IMR-90 (cell line): ENCODE data around the gene PIP5K1C. TPM values are rescaled to one million over a fixed set of nuclear protein-coding genes. Genes with fewer than 3 reads are reported as not detected.

Source experiments
- ATAC-seq: fragments of 200-7000 bp; cut with Tn5 transposase; 2 replicates; pipeline ENCODE4 v1.9.1; 2020; ENCODE audit warnings: low read depth, mild to moderate bottlenecking, moderate library complexity
- BruUV-seq: library from RNA; stranded (reverse); fragments of 400-500 nt; replicated peaks from 2 replicates; lab custom pipeline; 2021; lab: Mats Ljungman, UMichigan
- CTCF ChIA-PET: fragments of 300-600 bp; formaldehyde crosslinking; extraction: SDS; loops from one replicate; lab custom pipeline; 2021; ENCODE audit warnings: antibody characterized with exemption; lab: Yijun Ruan, JAX
- POLR2A ChIA-PET: fragments of 300-600 bp; sonication (Branson Sonifier 250); formaldehyde crosslinking; loops from one replicate; lab custom pipeline; 2022; ENCODE audit warnings: antibody characterized with exemption; ENCODE audit not compliant: unreplicated experiment; lab: Charles Lee
- DNase-seq: peaks from one replicate; pipeline ENCODE4 v3.0.0; 2013
- H2AFZ ChIP-seq: replicated peaks from 2 replicates; pipeline ENCODE3; 2013; ENCODE audit warnings: low read length, mild to moderate bottlenecking; ENCODE audit not compliant: poor library complexity
- H2AK5ac ChIP-seq: 2 replicates; pipeline ENCODE4 v1.6.1; 2013; ENCODE audit warnings: low read depth, low read length, inconsistent platforms
- H2AK9ac ChIP-seq: replicated peaks from 2 replicates; pipeline ENCODE3; 2013; ENCODE audit warnings: mild to moderate bottlenecking, low read depth, low read length, moderate library complexity; ENCODE audit not compliant: poor library complexity
- H2BK120ac ChIP-seq: 2 replicates; pipeline ENCODE4 v1.6.1; 2013; ENCODE audit warnings: low read depth, low read length, inconsistent platforms
- H2BK15ac ChIP-seq: 3 replicates; pipeline ENCODE4 v1.6.1; 2013; ENCODE audit warnings: low read depth, low read length, inconsistent platforms
- H2BK20ac ChIP-seq: 2 replicates; pipeline ENCODE4 v1.6.1; 2013; ENCODE audit warnings: low read depth, mild to moderate bottlenecking, inconsistent platforms, low read length, moderate library complexity
- H2BK5ac ChIP-seq: 2 replicates; pipeline ENCODE4 v1.6.1; 2013; ENCODE audit warnings: mild to moderate bottlenecking, low read depth, low read length, inconsistent platforms; ENCODE audit not compliant: poor library complexity, severe bottlenecking
- H3K14ac ChIP-seq: replicated peaks from 2 replicates; pipeline ENCODE4 v1.6.1; 2013; ENCODE audit warnings: low read depth, low read length, inconsistent platforms
- H3K18ac ChIP-seq: 2 replicates; pipeline ENCODE4 v1.6.1; 2013; ENCODE audit warnings: low read depth, low read length, control low read depth
- H3K23ac ChIP-seq: 2 replicates; pipeline ENCODE4 v1.6.1; 2013; ENCODE audit warnings: low read depth, low read length, inconsistent platforms
- H3K27ac ChIP-seq: 2 replicates; pipeline ENCODE4 v1.5.1; 2013; ENCODE audit warnings: mild to moderate bottlenecking, control low read depth, low read length; ENCODE audit not compliant: insufficient read depth
- H3K27me3 ChIP-seq: 2 replicates; pipeline ENCODE4 v1.6.1; 2013; ENCODE audit warnings: low read length; ENCODE audit not compliant: control insufficient read depth, insufficient read depth
- H3K36me3 ChIP-seq: 2 replicates; pipeline ENCODE4 v1.6.1; 2013; ENCODE audit warnings: low read length, mixed read lengths; ENCODE audit not compliant: control insufficient read depth, insufficient read depth
- H3K4ac ChIP-seq: 2 replicates; pipeline ENCODE4 v1.6.1; 2013; ENCODE audit warnings: low read depth, low read length, inconsistent platforms
- H3K4me1 ChIP-seq: 2 replicates; pipeline ENCODE4 v1.6.1; 2013; ENCODE audit warnings: low read length, mixed read lengths; ENCODE audit not compliant: control insufficient read depth, insufficient read depth
- H3K4me2 ChIP-seq: 2 replicates; pipeline ENCODE4 v1.6.1; 2013; ENCODE audit warnings: low read depth, mild to moderate bottlenecking, control low read depth, low read length, moderate library complexity
- H3K4me3 ChIP-seq: 2 replicates; pipeline ENCODE4 v1.5.1; 2013; ENCODE audit warnings: low read depth, mild to moderate bottlenecking, control low read depth, low read length, moderate library complexity; ENCODE audit not compliant: insufficient read depth
- H3K56ac ChIP-seq: 2 replicates; pipeline ENCODE4 v1.6.1; 2013; ENCODE audit warnings: low read length, inconsistent platforms; ENCODE audit not compliant: insufficient read depth; ENCODE audit errors: extremely low read depth
- H3K79me1 ChIP-seq, 2 experiments: 2 replicates each; pipeline ENCODE4 v1.6.1; 2013; ENCODE audit warnings: low read length in 2 of 2, inconsistent platforms in 1 of 2, low read depth in 1 of 2
- H3K9ac ChIP-seq: 2 replicates; pipeline ENCODE4 v1.6.1; 2013; ENCODE audit warnings: low read depth, low read length, control low read depth
- H3K9me1 ChIP-seq: 2 replicates; pipeline ENCODE4 v1.6.1; 2013; ENCODE audit warnings: low read length, inconsistent platforms; ENCODE audit not compliant: insufficient read depth
- H3K9me3 ChIP-seq: 2 replicates; pipeline ENCODE4 v1.6.1; 2013; ENCODE audit warnings: low read length; ENCODE audit not compliant: control insufficient read depth, insufficient read depth
- H4K20me1 ChIP-seq: 2 replicates; pipeline ENCODE4 v1.6.1; 2013; ENCODE audit warnings: low read length, inconsistent platforms; ENCODE audit not compliant: insufficient read depth
- H4K5ac ChIP-seq: 2 replicates; pipeline ENCODE4 v1.6.1; 2013; ENCODE audit warnings: mild to moderate bottlenecking, low read depth, low read length, control low read depth
- H4K8ac ChIP-seq, 2 experiments: 2 replicates each; pipeline ENCODE4 v1.6.1; 2013; ENCODE audit warnings: low read depth in 2 of 2, low read length in 2 of 2, control low read depth in 1 of 2, inconsistent platforms in 1 of 2
- H4K91ac ChIP-seq: 2 replicates; pipeline ENCODE4 v1.6.1; 2013; ENCODE audit warnings: low read depth, low read length, inconsistent platforms; ENCODE audit not compliant: insufficient read depth
- BHLHE40 ChIP-seq: fragments of 150-350 bp; IDR thresholded peaks from 2 replicates; pipeline ENCODE4 v1.6.1; 2016; ENCODE audit warnings: mild to moderate bottlenecking, low read depth, low read length
- CEBPB ChIP-seq: IDR thresholded peaks from 2 replicates; pipeline ENCODE4 v1.6.1; 2012; ENCODE audit warnings: low read depth, low read length, improper control_type of control experiment
- CHD1 ChIP-seq: IDR thresholded peaks from 2 replicates; pipeline ENCODE4 v1.6.1; 2012; ENCODE audit warnings: low read depth, low read length, improper control_type of control experiment
- CTCF ChIP-seq: conservative IDR thresholded peaks from 2 replicates; pipeline ENCODE4 v1.5.1; 2012; ENCODE audit warnings: mild to moderate bottlenecking, low read depth, low read length, improper control_type of control experiment
- ELK1 ChIP-seq: fragments of 150-350 bp; IDR thresholded peaks from 2 replicates; pipeline ENCODE4 v1.6.1; 2016; ENCODE audit warnings: low read depth, mild to moderate bottlenecking, low read length, moderate library complexity, borderline replicate concordance
- FOS ChIP-seq: fragments of 150-350 bp; IDR thresholded peaks from 2 replicates; pipeline ENCODE4 v1.6.1; 2016; ENCODE audit warnings: low read depth, low read length
- MAFK ChIP-seq: IDR thresholded peaks from 2 replicates; pipeline ENCODE4 v1.6.1; 2012; ENCODE audit warnings: low read depth, low read length, improper control_type of control experiment
- MAZ ChIP-seq: IDR thresholded peaks from 2 replicates; pipeline ENCODE4 v1.6.1; 2012; ENCODE audit warnings: low read depth, mild to moderate bottlenecking, low read length, improper control_type of control experiment, moderate library complexity, borderline replicate concordance
- NFE2L2 ChIP-seq: fragments of 150-350 bp; IDR thresholded peaks from 2 replicates; pipeline ENCODE4 v1.6.1; 2016; ENCODE audit warnings: low read depth, mild to moderate bottlenecking, low read length
- POLR2A ChIP-seq: IDR thresholded peaks from 2 replicates; pipeline ENCODE4 v1.6.1; 2012; ENCODE audit warnings: mild to moderate bottlenecking, low read depth, low read length
- RAD21 ChIP-seq: IDR thresholded peaks from 2 replicates; pipeline ENCODE4 v1.6.1; 2012; ENCODE audit warnings: low read length, improper control_type of control experiment
- RCOR1 ChIP-seq: IDR thresholded peaks from 2 replicates; pipeline ENCODE4 v1.6.1; 2012; ENCODE audit warnings: mild to moderate bottlenecking, low read length, improper control_type of control experiment; ENCODE audit not compliant: insufficient replicate concordance
- RFX5 ChIP-seq: IDR thresholded peaks from 2 replicates; pipeline ENCODE4 v1.8.0; 2012; ENCODE audit warnings: low read depth, mild to moderate bottlenecking, low read length, moderate library complexity
- SMC3 ChIP-seq: fragments of 150-350 bp; IDR thresholded peaks from 2 replicates; pipeline ENCODE4 v1.6.1; 2016; ENCODE audit warnings: low read depth, mild to moderate bottlenecking, antibody characterized with exemption, low read length, moderate library complexity
- USF2 ChIP-seq: fragments of 150-350 bp; IDR thresholded peaks from 2 replicates; pipeline ENCODE4 v1.6.1; 2017; ENCODE audit warnings: mild to moderate bottlenecking, antibody characterized with exemption, low read length, low read depth
- WGBS, 2 experiments: methylation state at CpG; one replicate each; pipeline versions ENCODE4 v1.1.5 to v1.1.7; 2013; ENCODE audit warnings: missing lambda C conversion rate in 2 of 2; ENCODE audit not compliant: insufficient read length in 1 of 2; ENCODE audit errors: extremely low coverage in 2 of 2; 5-methylcytosine and 5-hydroxymethylcytosine counted together
- dilution Hi-C: fragments of 300-500 bp; cut with HindIII; formaldehyde crosslinking; loops from one replicate; pipeline ENCODE4 v1.14.3; 2018; ENCODE audit warnings: low sequenced_read_pairs; ENCODE audit not compliant: unreplicated experiment
- in situ Hi-C: fragments of 300-500 bp; cut with MboI; formaldehyde crosslinking; loops from 3 replicates; pipeline ENCODE4 v1.14.3; 2019; ENCODE audit warnings: low sequenced_read_pairs, inconsistent platforms, mixed read lengths
- intact Hi-C: fragments of 100-400 bp; cut with micrococcal nuclease; formaldehyde crosslinking; loops from 2 replicates; pipeline ENCODE4 v1.10.0; 2022
- polyA plus RNA-seq, 3 experiments: library from polyadenylated mRNA; depleted of rRNA; stranded (reverse); fragments of >200 nt; gene quantifications; 2 replicates each; pipeline ENCODE4 v1.2.3, GENCODE V29; 2012; ENCODE audit warnings: low replicate concordance in 1 of 3
- total RNA-seq: library from RNA; depleted of rRNA; stranded (reverse); fragments of >200 nt; gene quantifications from 2 replicates; pipeline ENCODE4 v1.2.3, GENCODE V29; 2012

The PIP5K1C gene
- total and polyA plus RNA-seq, 2 of the 4 experiments (the other 2 are of a cell fraction): 13.6 to 23.3 TPM

- Histone ChIP-seq H3K9me3 (no peaks in the 10 kb centered on the region), H3K56ac (no peak overlapping the region), H3K4me3 (no peak overlapping the region), H2AK5ac (no peak overlapping the region), H4K91ac (no peak overlapping the region), H4K8ac (no peak overlapping the region), H3K27me3 (no peaks in the 10 kb centered on the region), H3K36me3 (peaks cover 24% of the 10 kb centered on the region), H2BK15ac (no peak overlapping the region), H2AFZ (no peak overlapping the region), H2BK120ac (no peak overlapping the region), H3K14ac (no peak overlapping the region), H3K9me1 (peaks cover 3% of the 10 kb centered on the region; the same call in 1 of the 2 replicates), H3K27ac (no peak overlapping the region), H2BK5ac (no peak overlapping the region), H3K4me2 (no peak overlapping the region), H3K9ac (no peak overlapping the region), H3K4me1 (no peaks in the 10 kb centered on the region), H4K5ac (no peak overlapping the region), H3K79me1 (0 out of 4 replicates have a peak, but pooled peaks cover 0 to 5% of the 10 kb centered on the region in 2 experiments), H2AK9ac (no peak overlapping the region), H4K20me1 (no peaks in the 10 kb centered on the region), H3K4ac (no peak overlapping the region), H2BK20ac (no peak overlapping the region), H3K23ac (no peak overlapping the region), H3K18ac (no peak overlapping the region)
- ATAC-seq (no peak), DNase-seq (no peak)
- WGBS, 2 experiments: 81% methylated on average over 4 of the region's 16 CpGs; no CpG with 5 or more reads in 1 of the 2 experiments
- intact Hi-C loops (no loop called here), dilution Hi-C loops (no loop called here), in situ Hi-C loops (no loop called here)
- BruUV-seq: no TSS peak
- ChIA-PET CTCF (no interaction called here), POLR2A (no interaction called here)
- no peak for TF ChIP-seq CEBPB
- TF ChIP-seq ELK1: no peak
- TF ChIP-seq CTCF: no peak
- no peak for TF ChIP-seq MAZ
- no peak for TF ChIP-seq FOS
- TF ChIP-seq NFE2L2: no peak
- TF ChIP-seq RAD21: no peak
- no peak for TF ChIP-seq BHLHE40
- TF ChIP-seq SMC3: no peak
- TF ChIP-seq POLR2A: no peak
- TF ChIP-seq RCOR1: no peak
- no peak for TF ChIP-seq RFX5
- no peak for TF ChIP-seq MAFK
- TF ChIP-seq CHD1: no peak
- no peak for TF ChIP-seq USF2
Measured at GRCh38 chr19:3632098-3632497, 68.2 kb downstream of the PIP5K1C start.
